HEK293T (cell line): ENCODE data around the gene OTC.

Experiments used
- CTCF ChIA-PET: fragments of 350-600 bp; formaldehyde crosslinking; extraction: SDS; loops from one replicate; lab custom pipeline; 2021; ENCODE audit warnings: antibody characterized with exemption, inconsistent platforms; lab: Yijun Ruan, JAX
- POLR2A ChIA-PET: fragments of 350-600 bp; formaldehyde crosslinking; extraction: SDS; loops from one replicate; lab custom pipeline; 2020; ENCODE audit warnings: antibody characterized with exemption, inconsistent platforms; lab: Yijun Ruan, JAX
- DNase-seq: peaks from one replicate; pipeline ENCODE4 v3.0.0; 2012; ENCODE audit warnings: mixed read lengths; ENCODE audit errors: extremely low spot score
- ARNT ChIP-seq: fragments of 450-650 bp; IDR thresholded peaks from 2 replicates; pipeline ENCODE4 v1.6.1; 2017; ENCODE audit warnings: mild to moderate bottlenecking
- BHLHE40 ChIP-seq: fragments of 450-650 bp; IDR thresholded peaks from 2 replicates; pipeline ENCODE4 v1.6.1; 2016; ENCODE audit warnings: mild to moderate bottlenecking, moderate library complexity, borderline replicate concordance
- CTBP1 ChIP-seq: fragments of 450-650 bp; IDR thresholded peaks from 2 replicates; pipeline ENCODE4 v1.6.1; 2016; ENCODE audit warnings: borderline replicate concordance
- ELF4 ChIP-seq: fragments of 450-650 bp; IDR thresholded peaks from 2 replicates; pipeline ENCODE4 v1.6.1; 2017; ENCODE audit warnings: antibody characterized with exemption
- FOXA1 ChIP-seq: fragments of 450-650 bp; IDR thresholded peaks from 2 replicates; pipeline ENCODE4 v1.6.1; 2016; ENCODE audit warnings: mild to moderate bottlenecking
- FOXK2 ChIP-seq: fragments of 450-650 bp; IDR thresholded peaks from 2 replicates; pipeline ENCODE4 v1.6.1; 2016; ENCODE audit warnings: mild to moderate bottlenecking
- FOXM1 ChIP-seq: fragments of 450-650 bp; IDR thresholded peaks from 2 replicates; pipeline ENCODE4 v1.6.1; 2017; ENCODE audit warnings: mild to moderate bottlenecking, borderline replicate concordance
- HDGF ChIP-seq: fragments of 450-650 bp; IDR thresholded peaks from 2 replicates; pipeline ENCODE4 v1.6.1; 2017; ENCODE audit warnings: antibody characterized with exemption, borderline replicate concordance
- L3MBTL2 ChIP-seq: fragments of 450-650 bp; conservative IDR thresholded peaks from 2 replicates; pipeline ENCODE4 v1.6.1; 2016; ENCODE audit warnings: mild to moderate bottlenecking
- LEF1 ChIP-seq: fragments of 450-650 bp; IDR thresholded peaks from 2 replicates; pipeline ENCODE4 v1.6.1; 2017; ENCODE audit warnings: mild to moderate bottlenecking, borderline replicate concordance
- NFRKB ChIP-seq: fragments of 450-650 bp; IDR thresholded peaks from 2 replicates; pipeline ENCODE4 v1.6.1; 2016; ENCODE audit warnings: mild to moderate bottlenecking, moderate library complexity
- PKNOX1 ChIP-seq: fragments of 450-650 bp; IDR thresholded peaks from 2 replicates; pipeline ENCODE4 v1.6.1; 2016
- SP1 ChIP-seq: fragments of 450-650 bp; IDR thresholded peaks from 2 replicates; pipeline ENCODE4 v1.6.1; 2017
- SUZ12 ChIP-seq: fragments of 450-650 bp; IDR thresholded peaks from 2 replicates; pipeline ENCODE4 v1.6.1; 2016; ENCODE audit warnings: mild to moderate bottlenecking
- TARDBP ChIP-seq: fragments of 450-650 bp; IDR thresholded peaks from 2 replicates; pipeline ENCODE4 v1.6.1; 2016
- ZNF384 ChIP-seq: fragments of 450-650 bp; IDR thresholded peaks from 2 replicates; pipeline ENCODE4 v1.6.1; 2016

OTC gene

GRCh38 chrX:38347136-38347535 lies 5.3 kb upstream of the OTC start:
- TF ChIP-seq TARDBP (no peak), FOXA1 (no peak), PKNOX1 (no peak), LEF1 (no peak), FOXK2 (no peak), L3MBTL2 (no peak)
- ChIA-PET CTCF (no interaction called here), POLR2A (no interaction called here)
- DNase-seq: no peak

- ChIA-PET POLR2A (no interaction called here), CTCF (interaction anchor here (0.6 kb wide), 1 partner anchor 410 kb away, joined by 3 read pairs; no protein-coding TSS in a partner anchor)
- TF ChIP-seq ZNF384 (no peak), LEF1 (no peak), FOXK2 (no peak), FOXM1 (no peak), NFRKB (no peak), SUZ12 (no peak)
- no peak for DNase-seq
Observed at GRCh38 chrX:38351346-38351745, 1.1 kb upstream of the OTC start.

GRCh38 chrX:38356401-38356800 lies 4.0 kb downstream of the OTC start:
- TF ChIP-seq L3MBTL2 (no peak), SP1 (no peak), SUZ12 (no peak), NFRKB (no peak), CTBP1 (no peak), ELF4 (no peak), LEF1 (no peak), BHLHE40 (no peak), HDGF (no peak), FOXK2 (no peak), FOXA1 (no peak), TARDBP (no peak), FOXM1 (no peak), ARNT (no peak), PKNOX1 (no peak), ZNF384 (no peak)
- ChIA-PET POLR2A (no interaction called here), CTCF (no interaction called here)
- no peak for DNase-seq

GRCh38 chrX:38357747-38358673 lies 5.6 kb downstream of the OTC start:
- DNase-seq: no peak
- CTCF ChIA-PET: no interaction called here
- POLR2A ChIA-PET: no interaction called here
- TF ChIP-seq SP1: no peak
- TF ChIP-seq CTBP1: no peak
- no peak for TF ChIP-seq NFRKB
- no peak for TF ChIP-seq ELF4
- TF ChIP-seq L3MBTL2: no peak
- no peak for TF ChIP-seq BHLHE40
- no peak for TF ChIP-seq SUZ12
- no peak for TF ChIP-seq ARNT
- no peak for TF ChIP-seq FOXA1
- no peak for TF ChIP-seq HDGF
- no peak for TF ChIP-seq FOXM1
- no peak for TF ChIP-seq LEF1
- no peak for TF ChIP-seq FOXK2

- no peak for DNase-seq
- ChIA-PET CTCF (no interaction called here), POLR2A (interaction anchor here (1.3 kb wide), 1 partner anchor 11 kb away, joined by 3 read pairs; the partner anchor contains the start of gene OTC)
- TF ChIP-seq FOXA1 (no peak), BHLHE40 (no peak), ZNF384 (no peak), LEF1 (no peak), PKNOX1 (no peak), NFRKB (no peak)
Observed at GRCh38 chrX:38363046-38363445, 10.6 kb downstream of the OTC start.

- CTCF ChIA-PET: no interaction called here
- TF ChIP-seq ELF4 (no peak), FOXM1 (no peak), CTBP1 (no peak), TARDBP (no peak), SUZ12 (no peak), FOXA1 (no peak), ZNF384 (no peak), PKNOX1 (no peak), FOXK2 (no peak), SP1 (no peak), ARNT (no peak), LEF1 (no peak), BHLHE40 (no peak)
- DNase-seq: no peak
- POLR2A ChIA-PET: no interaction called here
Observed at GRCh38 chrX:38365954-38366353, 13.6 kb downstream of the OTC start.
